GM21515 (cell line): Measurements from ENCODE around the gene KLK12.

Source experiments
- ATAC-seq: cut with Tn5 transposase; IDR thresholded peaks from one replicate; pipeline ENCODE4 v1.9.1; 2021; ENCODE audit not compliant: unreplicated experiment

KLK12 gene

DNA sequence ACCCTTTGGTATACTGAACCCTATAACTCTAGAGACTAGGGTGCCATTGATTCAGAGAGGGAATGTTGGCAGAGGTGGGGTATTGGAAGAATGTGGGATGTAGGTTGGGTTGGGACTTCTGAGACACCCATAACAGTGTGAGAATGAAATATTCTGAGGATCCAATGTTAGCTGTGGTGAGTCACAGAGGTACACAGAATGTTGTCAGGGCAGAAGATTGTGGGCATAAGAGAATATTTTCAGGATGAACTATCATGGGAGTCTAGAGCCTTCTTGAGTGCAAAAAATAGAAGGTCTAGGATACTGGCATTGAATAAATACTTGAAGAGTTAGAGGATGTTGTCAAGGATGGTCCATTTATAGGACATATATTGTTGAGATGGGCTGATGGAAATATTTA, 21.1 kb upstream of the KLK12 start:
- ATAC-seq: no peak

GRCh38 chr19:51047031-51047335, 12.2 kb upstream of the KLK12 start:
- ATAC-seq: no peak

DNA sequence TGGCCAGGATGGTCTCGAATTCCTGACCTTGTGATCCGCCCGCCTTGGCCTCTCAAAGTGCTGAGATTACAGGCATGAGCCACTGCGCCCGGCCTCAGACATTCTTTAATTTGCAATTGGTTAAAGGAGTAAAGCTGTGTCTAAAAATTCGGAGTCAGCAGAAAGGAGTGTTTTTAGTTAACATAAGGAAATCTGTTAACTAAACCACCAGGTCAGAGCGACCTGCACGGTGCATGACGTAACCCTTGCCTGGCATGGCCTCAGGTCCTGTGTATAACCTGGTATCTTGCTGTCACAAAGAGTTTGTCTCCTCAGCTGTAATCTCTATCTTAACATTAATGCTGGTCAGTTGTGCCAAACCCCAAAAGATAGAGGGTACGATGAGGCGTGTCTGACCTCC, 9.5 kb upstream of the KLK12 start:
- ATAC-seq: no peak

DNA sequence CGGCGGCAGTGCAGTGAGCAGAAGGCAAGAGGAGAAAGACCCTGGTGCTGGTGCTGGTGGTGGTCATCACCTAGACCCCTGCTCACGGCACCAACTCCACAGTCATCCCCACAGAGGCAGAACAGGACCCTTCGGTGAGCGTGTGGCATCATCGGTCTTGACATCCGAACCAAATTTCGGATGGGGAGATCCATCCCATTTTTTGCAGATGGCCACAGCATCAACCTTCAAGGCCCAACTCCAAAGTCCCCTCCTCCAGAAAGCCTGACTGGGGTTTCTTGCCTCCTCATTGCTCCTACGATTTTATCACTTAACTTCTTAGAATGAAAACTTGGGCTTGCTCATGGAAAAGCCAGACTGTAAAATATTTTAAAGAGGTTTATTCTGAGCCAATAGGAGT, 8.7 kb upstream of the KLK12 start:
- no peak for ATAC-seq

DNA sequence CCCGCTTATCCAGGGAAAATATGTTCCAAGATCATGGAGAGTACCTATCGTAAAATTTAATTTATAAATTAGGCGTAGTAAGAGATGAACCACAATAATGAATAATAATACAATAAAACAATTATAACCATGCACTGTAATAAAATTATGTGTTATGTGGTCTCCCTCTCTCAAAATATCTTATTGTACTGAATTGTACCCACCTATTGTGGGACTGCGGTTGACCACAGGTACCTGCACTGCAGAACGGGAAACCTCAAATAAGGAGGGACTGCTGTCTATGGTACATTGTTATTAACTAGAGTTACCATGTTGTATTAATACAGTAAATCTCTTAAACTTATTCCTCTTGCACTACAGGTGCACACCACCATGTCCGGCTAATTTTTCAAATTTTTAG, 5.3 kb upstream of the KLK12 start:
- no peak for ATAC-seq

DNA sequence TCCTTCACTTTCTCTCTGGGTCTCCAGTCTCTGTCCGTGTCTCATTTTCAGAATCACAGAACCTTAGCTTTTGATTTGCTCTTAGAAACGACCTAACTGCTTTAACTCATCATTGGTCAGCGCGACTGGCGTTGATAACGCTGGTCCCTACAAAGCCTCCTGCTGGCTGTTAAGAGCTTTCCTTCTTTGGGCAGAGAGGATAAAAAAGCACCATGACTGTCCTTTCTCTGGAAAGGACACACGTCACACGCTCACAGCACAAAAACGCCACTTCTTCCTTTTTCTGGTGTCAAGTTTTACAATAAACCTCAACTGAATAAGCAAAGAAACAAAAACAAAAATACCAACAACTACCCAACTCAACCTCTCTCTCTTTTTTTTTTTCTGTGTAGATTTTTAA, 1.7 kb upstream of the KLK12 start:
- ATAC-seq: no peak

DNA sequence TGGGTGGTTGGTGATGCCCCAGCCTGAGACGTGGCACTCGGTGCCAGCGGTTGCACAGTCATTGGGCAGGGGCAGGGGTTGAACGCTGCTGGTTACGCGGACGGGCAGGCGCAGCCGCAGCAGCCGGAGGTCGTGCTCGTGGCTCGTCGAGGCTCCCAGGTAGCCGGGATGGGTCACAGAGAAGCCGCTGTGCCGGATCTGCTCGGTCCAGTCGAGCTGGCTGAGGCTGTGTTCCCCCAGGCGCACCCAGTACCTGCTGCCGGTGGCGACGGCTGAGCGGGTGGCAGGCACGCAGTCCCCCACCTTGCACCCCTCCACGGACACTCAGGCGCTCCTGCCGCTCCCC, 2.9 kb downstream of the KLK12 start:
- ATAC-seq: no peak

- no peak for ATAC-seq
Observed at GRCh38 chr19:51031220-51031879, 3.5 kb downstream of the KLK12 start.

DNA sequence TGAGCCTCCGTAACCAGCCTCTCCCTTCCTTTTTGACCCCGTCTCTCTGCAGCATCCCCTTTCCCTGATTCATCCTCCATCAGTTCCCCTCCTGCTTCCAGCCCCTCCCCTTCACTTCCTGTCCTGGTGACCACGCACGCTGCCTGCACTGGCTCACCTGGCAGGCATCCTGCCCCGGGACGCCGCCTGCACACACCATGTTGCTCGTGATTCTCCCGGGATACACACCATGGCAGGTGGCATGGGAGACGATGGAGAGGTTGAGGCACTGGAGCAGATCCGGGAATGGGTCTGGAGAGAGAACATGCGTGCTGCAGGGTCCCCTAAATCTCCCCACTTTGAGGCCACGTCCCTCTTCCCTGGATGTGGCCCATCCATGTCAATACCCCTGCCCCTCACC, 4.2 kb downstream of the KLK12 start:
- ATAC-seq: no peak

- no peak for ATAC-seq
Observed at GRCh38 chr19:51029718-51030117, 5.1 kb downstream of the KLK12 start.

DNA sequence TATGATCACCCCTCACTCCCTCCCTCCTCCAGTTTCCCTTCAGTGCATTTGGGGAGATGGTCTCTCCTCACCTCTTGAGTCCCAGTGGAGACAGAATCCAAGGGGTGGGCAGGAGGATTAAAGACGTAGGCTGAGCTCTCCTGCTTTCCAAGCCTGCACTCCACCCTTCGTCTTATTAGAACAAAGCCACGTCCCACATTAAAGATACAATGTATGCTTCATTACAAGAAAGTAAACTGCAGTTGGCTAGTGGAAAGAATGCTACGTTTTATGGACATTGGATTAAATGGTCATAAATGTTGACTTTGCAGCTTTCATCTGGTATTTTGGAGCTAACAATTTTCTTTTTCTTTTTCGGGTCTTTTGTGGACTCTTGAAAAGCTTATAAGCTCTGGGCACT, 6.9 kb downstream of the KLK12 start:
- ATAC-seq: no peak

DNA sequence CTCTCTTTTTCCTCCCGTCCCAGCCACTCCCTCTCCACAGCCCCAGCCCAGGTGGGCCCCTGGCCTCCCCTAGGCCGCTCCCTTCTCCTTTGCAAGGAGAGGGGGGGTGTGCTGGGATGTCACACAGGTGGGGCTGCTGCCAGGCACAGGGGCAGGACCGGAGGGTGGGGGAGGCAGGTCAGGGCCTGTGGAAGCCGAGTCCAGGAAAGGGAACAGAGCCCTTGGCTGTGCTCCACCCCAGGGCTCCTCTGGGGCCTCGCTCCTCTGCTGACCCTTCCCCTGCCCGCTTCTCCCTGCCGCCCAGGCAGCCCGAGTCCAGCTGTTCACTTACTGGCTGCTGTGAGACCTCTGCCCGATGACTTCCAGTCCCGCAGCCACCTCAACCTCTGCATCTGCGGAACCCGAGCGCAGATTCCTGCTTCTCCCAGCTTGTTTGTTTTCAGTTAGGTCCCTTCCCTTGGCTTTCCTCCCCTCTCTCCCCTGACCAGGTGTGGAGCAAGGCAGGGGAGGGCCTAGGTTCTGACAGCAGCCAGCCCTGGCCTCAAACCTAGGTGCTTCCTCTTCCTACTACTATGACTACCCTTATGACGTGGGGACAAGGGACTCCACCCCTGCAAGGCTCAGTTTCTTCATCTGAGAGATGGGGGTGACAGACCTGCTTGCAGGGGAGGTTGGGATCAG, 7.5 kb downstream of the KLK12 start:
- ATAC-seq: no peak

DNA sequence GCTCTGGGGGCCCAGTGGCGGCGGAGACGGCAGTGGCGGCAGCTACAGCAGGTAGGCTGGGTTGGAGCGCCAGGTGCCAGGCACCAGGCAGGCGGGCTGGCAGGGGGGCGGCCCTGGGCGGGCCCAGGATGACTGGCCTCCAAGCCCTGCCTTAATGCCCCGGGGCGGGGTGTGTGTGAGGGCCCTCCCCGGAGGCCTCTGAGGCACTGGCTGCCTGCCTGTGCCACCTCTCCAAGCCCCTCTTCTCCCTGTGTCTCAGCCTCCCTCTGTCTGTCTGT, 8.3 kb downstream of the KLK12 start, which contains the start of gene KLK11:
Gene KLK11, minus strand, starts transcription at position 63 of the 278 bp plus-strand sequence. CDS start 985 bp downstream, outside the sequence.
- ATAC-seq: no peak

DNA sequence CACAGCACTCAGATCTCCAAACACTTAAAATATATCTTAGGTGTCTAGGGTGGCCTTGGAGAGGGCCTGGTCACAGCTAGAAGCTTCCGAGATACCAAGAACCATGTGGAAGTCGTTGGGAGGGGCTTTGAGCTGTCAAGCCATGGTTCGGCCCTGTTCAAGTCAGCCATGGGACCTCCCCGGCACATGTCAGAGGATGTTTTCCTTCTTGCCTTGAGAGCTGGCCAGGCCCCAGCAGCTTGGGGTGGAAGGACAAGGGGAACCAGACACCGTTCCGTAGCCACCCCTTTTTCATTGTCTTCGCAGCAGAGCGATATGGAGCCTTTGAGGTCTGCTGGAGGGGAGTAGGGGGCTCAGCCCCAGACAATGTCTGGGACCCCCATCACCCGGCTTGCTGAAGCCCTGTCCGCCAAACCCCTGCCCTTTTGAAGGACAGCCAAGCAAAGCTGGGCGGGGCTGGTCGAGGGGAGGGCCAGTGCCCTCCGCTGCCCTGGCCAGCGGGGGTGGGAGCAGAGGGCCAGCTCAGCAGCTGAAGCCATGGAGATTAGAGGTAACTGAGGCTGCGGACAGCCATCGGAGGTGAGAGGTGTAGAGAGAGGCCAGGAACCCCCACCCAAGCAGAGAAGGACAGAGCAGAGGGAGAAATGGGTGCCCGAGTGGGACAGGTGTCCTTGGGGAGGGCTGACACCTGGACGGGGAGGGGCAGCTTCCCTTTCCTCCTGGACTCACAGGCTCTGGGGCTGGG, 8.8 kb downstream of the KLK12 start:
- ATAC-seq: no peak

GRCh38 chr19:51025401-51025800, 9.4 kb downstream of the KLK12 start:
- ATAC-seq: no peak

DNA sequence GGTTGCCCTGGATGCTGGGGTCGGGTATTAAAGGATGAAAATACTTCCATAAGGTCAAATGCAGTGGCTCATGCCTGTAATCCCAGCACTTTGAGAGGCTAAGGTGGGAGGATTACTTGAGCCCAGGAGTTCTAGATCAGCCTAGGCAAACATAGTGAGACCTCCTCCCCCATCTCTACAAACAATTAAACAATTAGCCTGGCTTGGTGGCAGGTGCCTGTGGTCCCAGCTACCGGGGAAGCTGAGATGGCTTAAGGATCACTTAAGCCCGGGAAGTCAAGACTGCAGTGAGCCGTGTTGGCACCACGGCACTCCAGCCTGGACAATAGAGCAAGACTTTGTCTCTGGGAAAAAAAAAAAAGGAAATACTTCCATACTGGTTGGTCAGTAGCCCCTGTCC, 9.9 kb downstream of the KLK12 start:
- ATAC-seq: no peak

DNA sequence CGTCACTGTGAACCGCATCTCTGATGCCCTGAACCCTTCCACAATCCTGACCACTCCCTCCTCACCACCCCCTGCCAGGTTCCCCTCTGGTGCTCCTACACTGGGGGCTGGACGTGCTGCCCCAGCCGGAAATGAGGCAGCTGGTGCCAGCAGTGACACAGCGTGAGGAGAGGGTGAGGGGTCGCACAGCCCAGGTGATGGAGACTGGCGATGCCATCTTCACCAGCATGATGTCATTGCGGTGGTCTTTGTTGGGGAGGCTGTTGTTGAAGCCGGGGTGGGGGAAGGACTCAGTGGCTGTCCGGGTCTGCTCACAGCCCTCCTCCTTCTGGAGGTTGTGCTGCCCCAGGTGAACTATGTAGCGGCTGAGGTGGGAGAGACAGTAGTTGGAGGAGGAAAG, 10.9 kb downstream of the KLK12 start:
- ATAC-seq: no peak

DNA sequence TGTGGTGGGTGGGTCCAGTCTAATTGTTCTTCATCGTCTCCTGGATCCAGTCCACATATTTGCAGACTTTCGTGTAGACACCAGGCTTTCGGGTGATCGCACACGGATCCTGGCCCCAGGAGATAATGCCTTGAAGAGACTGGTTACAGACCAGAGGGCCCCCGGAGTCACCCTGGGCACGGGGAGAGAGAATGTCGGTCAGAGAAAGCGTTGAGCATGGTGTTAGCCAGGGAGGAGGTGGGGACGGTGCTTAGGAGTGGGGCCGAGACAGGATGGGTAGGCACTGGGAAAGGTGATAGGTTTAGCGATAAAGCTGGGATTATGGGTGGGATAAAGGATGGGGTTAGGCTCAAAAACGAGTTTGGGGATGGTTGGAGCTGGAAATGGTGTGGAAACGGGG, 12.3 kb downstream of the KLK12 start:
- ATAC-seq: no peak

GRCh38 chr19:51020988-51021651, 13.7 kb downstream of the KLK12 start:
- ATAC-seq: no peak

DNA sequence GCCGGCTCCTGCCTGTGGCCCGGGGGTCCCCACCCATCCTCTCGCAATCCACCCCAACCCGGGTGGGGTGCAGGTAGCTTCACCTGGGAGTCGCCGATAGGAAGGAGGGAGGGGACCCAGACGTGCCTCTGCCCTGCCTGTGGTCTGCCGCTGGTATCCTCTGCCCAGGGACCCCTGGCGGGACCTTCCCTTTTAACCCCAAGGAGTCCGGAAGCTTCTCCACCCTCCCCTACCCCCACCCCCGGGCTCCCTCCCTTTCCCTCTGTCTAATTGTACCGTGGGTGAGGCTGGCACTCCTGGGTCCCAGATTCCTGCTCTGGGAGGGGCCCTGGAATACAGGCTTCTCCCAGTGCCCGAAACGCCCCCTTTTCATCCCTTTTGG, 15.3 kb downstream of the KLK12 start, which contains the start of gene KLK10:
Gene KLK10, minus strand, starts transcription at position 166 of the 382 bp plus-strand sequence. CDS start 579 bp downstream, outside the sequence.
- no peak for ATAC-seq

GRCh38 chr19:51018745-51019543, 15.9 kb downstream of the KLK12 start:
- ATAC-seq: no peak
